ENCODE measurements around the gene TKFC. TPM values are rescaled to one million over a fixed set of nuclear protein-coding genes. Genes with fewer than 3 reads are reported as not detected.
A peak's percentile ranks its signal among the peaks of the same experiment; 100 is the strongest.

The TKFC gene
- total RNA-seq (10 to 100 TPM; 12.7 to 19.0 (median 16.7) TPM), polyA plus RNA-seq (15.7 TPM)
- long read RNA-seq, donor 1, full-length matches to known transcripts, result 8 of 15 reads
- long read RNA-seq, donor 1, partial matches to known transcripts, result 3 of 15 reads
- long read RNA-seq, donor 1, other reads (novel, unspliced or antisense), result 4 of 15 reads
- long read RNA-seq, donor 2, full-length matches to known transcripts, result 6 of 9 reads
- long read RNA-seq, donor 2, partial matches to known transcripts, result 1 of 9 reads
- long read RNA-seq, donor 2, other reads (novel, unspliced or antisense), result 2 of 9 reads
- long read RNA-seq, donor 3, full-length matches to known transcripts, result 30 of 48 reads
- long read RNA-seq, donor 3, partial matches to known transcripts, result 11 of 48 reads
- long read RNA-seq, donor 3, other reads (novel, unspliced or antisense), result 7 of 48 reads
- long read RNA-seq, donor 4, full-length matches to known transcripts, result 6 of 14 reads
- long read RNA-seq, donor 4, partial matches to known transcripts, result 3 of 14 reads
- long read RNA-seq, donor 4, other reads (novel, unspliced or antisense), result 5 of 14 reads

DNA sequence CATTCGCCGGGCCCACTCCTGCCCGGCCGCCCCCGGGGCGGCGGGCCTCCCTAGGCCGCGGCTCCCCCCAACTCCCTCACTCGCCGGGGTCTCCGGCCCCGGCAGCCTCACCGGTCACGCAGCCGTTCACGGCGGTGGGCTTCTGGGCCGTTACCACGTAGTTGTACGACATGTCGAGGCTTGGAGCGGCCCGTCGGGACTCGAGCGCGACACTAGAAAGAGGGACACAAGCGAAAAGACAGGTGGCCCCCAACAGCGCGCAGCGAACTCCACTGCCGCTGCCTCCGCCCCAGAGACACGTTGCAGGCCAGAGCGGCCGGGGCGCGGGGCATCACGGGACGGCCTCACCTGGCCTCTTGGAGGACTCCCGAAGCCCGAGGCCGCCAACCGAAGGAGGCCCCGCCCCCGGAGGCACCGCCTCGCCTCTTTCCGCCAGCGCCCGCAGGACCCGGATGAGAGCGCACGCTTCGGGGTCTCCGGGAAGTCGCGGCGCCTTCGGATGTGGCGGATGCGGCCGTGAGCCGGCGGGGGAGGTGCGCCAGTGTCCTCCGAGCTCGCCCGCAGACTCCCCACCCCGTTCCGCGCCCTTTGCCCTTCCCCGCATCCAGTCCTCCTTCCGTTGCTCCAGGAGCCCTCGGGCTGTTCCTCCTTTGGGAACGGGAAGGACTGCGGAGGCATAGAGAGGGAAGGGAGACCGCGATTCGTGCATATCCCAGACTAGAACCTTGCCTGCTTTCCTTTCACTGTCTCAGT lies at the start of gene TKFC, which contains the start of gene DDB1:
Gene TKFC, plus strand, starts transcription at position 432 of the 753 bp plus-strand sequence. CDS start 1,501 bp downstream, outside the sequence.
Gene DDB1, minus strand, starts transcription at position 309 of the 753 bp plus-strand sequence. Its CDS starts 137 bp downstream, at position 172.
- peaks cover 4% of the 10 kb centered on the region for H3K4me1 ChIP-seq (ENCODE audit: control insufficient read depth, insufficient read depth, low read length)
- under 1% methylated on average over 80 of the region's 81 CpGs for WGBS
- intact Hi-C loops (cut with DNase I), result no loop called here

DNA sequence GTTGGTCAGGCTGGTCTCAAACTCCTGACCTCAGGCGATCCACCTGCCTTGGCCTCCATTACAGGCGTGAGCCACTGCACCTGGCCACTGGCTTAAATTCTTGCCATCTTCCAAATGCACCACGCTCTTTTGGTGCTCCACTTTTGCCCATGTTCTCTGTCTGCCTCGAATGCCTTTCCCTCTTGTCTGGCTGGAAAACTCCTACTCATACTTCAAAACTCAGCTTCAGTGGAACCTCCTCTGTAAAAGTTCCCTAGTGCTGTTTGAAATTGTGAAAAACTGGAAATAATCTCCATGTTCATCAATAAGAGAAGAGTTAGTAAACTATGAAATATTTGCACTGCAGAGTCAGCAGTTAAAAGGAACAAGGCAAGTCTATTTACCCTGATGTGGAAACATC lies 49.4 kb upstream of the TKFC start:
- intact Hi-C loops (cut with DNase I), result no loop called here
- Histone ChIP-seq H3K9me3 (ENCODE audit: control insufficient read depth, low read length) (no peaks in the 10 kb centered on the region), H3K27ac (ENCODE audit: low read length) (no peak overlapping the region), H3K4me3 (ENCODE audit: low read length) (no peak overlapping the region), H3K27me3 (ENCODE audit: control insufficient read depth, insufficient read depth) (no peaks in the 10 kb centered on the region), H3K4me1 (ENCODE audit: control insufficient read depth, insufficient read depth, low read length) (no peaks in the 10 kb centered on the region)
- no peak for DNase-seq
- no peak for ATAC-seq
- 90% methylated on average over 4 of the region's 4 CpGs for WGBS

More for the DNA sequence above, at the start of gene TKFC, which contains the start of gene DDB1:
- Histone ChIP-seq H3K27ac (ENCODE audit: low read length) (peak within 1 kb of the TSS; percentile 95), H3K9me3 (ENCODE audit: control insufficient read depth, low read length) (no peaks in the 10 kb centered on the region), H3K4me3 (ENCODE audit: low read length) (peak within 1 kb of the TSS; percentile 97), H3K27me3 (ENCODE audit: control insufficient read depth, insufficient read depth) (no peaks in the 10 kb centered on the region)
- DNase-seq (peak; percentile 96 to 99 (median 98)), ATAC-seq (peak; percentile 97)

GRCh38 chr11:61287338-61287977 lies 45.6 kb upstream of the TKFC start:
- ATAC-seq (no peak), DNase-seq (no peak)
- Histone ChIP-seq H3K4me1 (ENCODE audit: control insufficient read depth, insufficient read depth, low read length) (no peaks in the 10 kb centered on the region), H3K4me3 (ENCODE audit: low read length) (no peak overlapping the region), H3K27me3 (ENCODE audit: control insufficient read depth, insufficient read depth) (no peaks in the 10 kb centered on the region), H3K27ac (ENCODE audit: low read length) (no peak overlapping the region), H3K9me3 (ENCODE audit: control insufficient read depth, low read length) (no peaks in the 10 kb centered on the region)
- intact Hi-C loops (cut with DNase I), result no loop called here
- 85% methylated on average over 14 of the region's 14 CpGs for WGBS

DNA sequence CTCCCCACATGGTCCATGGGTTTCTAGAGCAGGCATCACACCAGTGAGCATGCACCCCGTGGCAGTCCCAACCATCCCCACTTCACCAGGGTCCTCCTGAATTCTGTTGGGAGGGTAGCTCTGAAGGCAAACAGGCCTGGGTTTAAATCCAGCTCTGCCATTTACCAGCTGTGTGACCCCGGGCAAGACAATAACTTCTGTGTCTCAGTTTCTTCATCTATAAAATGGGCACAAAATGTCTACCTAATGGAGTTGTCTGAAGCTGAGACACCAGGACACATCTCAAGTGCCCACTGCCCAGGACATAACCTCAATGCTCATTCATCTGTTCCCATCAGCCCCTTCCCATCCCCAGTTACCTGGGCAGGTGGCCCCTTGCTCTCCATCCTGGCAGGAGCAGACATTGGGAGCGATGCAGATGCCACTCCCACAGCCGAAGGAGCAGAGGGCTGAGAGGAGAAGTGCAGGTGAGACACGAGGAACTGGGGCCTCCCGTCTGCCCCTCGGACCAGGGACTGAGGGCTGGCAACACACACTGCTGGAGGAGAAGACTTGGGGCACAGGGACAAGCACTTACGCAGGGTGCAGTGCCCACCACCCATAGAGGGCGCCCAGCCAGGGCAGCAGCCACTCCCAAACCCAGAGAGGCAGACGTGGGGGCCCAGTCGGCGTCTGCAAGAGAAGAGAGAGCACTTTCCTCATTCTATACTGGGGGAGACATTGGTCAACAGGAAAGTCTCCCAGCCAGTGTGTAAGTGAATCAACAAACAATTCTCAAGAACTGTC lies 41.9 kb upstream of the TKFC start:
- WGBS, result 88% methylated on average over 12 of the region's 12 CpGs
- intact Hi-C loops (cut with DNase I), result no loop called here
- Histone ChIP-seq H3K9me3 (ENCODE audit: control insufficient read depth, low read length) (no peaks in the 10 kb centered on the region), H3K4me3 (ENCODE audit: low read length) (no peak overlapping the region), H3K27ac (ENCODE audit: low read length) (no peak overlapping the region), H3K27me3 (ENCODE audit: control insufficient read depth, insufficient read depth) (no peaks in the 10 kb centered on the region), H3K4me1 (ENCODE audit: control insufficient read depth, insufficient read depth, low read length) (peaks cover 5% of the 10 kb centered on the region)
- DNase-seq (peak in 1 of 3 donors; percentile 20), ATAC-seq (no peak)

- DNase-seq (no peak), ATAC-seq (no peak)
- intact Hi-C loops (cut with DNase I), result no loop called here
- H3K4me1 ChIP-seq (ENCODE audit: control insufficient read depth, insufficient read depth, low read length), result peaks cover 5% of the 10 kb centered on the region
- 90% methylated on average over 2 of the region's 2 CpGs for WGBS
- no peaks in the 10 kb centered on the region for H3K9me3 ChIP-seq (ENCODE audit: control insufficient read depth, low read length)
- H3K4me3 ChIP-seq (ENCODE audit: low read length), result no peak overlapping the region
- no peak overlapping the region for H3K27ac ChIP-seq (ENCODE audit: low read length)
- H3K27me3 ChIP-seq (ENCODE audit: control insufficient read depth, insufficient read depth), result no peaks in the 10 kb centered on the region
These were observed 40.7 kb upstream of the TKFC start for GRCh38 chr11:61292356-61292755.

DNA sequence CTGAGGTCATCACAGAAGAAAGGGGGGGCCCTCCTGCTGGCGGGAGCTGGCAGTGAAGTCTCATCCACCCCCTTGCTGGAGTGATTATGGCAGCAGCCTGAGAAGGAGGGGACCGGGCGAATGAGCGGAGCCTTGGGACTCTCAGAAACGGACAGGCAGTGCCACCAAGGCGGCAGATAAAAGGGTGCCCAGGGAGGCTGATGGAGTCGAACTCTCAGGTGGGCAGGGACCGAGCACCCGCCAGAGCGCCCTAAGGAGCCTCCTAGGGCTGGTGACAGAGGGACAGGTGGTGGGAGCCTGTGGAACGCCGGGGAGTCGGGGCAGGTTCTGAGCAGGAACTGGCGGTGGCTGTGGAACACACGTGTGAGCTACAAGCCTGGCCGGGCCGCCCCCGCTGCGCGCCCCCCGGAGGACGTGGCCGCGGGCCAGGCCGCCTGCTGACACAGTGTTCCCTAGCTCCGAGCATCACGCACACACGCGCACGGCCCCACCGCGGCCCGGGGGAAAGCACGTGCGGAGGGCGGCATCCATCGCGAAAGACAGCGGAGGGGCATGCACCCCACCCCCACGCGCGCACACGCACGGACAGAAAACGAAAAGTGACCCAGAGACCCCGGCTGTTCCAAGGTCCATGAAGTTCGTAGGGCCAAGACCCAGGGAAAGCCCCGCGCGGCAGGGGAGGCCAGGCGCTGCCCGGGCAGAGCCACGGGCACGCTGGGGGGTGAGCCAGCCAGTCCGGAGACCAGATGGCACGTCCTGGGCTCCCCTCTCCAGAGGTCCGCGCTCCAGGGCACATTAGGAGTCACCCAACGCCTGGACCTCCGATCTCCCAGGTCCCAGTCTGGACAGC lies 38.9 kb upstream of the TKFC start:
- Histone ChIP-seq H3K9me3 (ENCODE audit: control insufficient read depth, low read length) (no peaks in the 10 kb centered on the region), H3K27me3 (ENCODE audit: control insufficient read depth, insufficient read depth) (no peaks in the 10 kb centered on the region), H3K4me3 (ENCODE audit: low read length) (peak overlapping the region; percentile 62), H3K4me1 (ENCODE audit: control insufficient read depth, insufficient read depth, low read length) (peaks cover 8% of the 10 kb centered on the region), H3K27ac (ENCODE audit: low read length) (no peak overlapping the region)
- intact Hi-C loops (cut with DNase I), result no loop called here
- under 1% methylated on average over 60 of the region's 60 CpGs for WGBS
- ATAC-seq, result peak; percentile 58
- peak; percentile 61 to 89 (median 80) for DNase-seq

DNA sequence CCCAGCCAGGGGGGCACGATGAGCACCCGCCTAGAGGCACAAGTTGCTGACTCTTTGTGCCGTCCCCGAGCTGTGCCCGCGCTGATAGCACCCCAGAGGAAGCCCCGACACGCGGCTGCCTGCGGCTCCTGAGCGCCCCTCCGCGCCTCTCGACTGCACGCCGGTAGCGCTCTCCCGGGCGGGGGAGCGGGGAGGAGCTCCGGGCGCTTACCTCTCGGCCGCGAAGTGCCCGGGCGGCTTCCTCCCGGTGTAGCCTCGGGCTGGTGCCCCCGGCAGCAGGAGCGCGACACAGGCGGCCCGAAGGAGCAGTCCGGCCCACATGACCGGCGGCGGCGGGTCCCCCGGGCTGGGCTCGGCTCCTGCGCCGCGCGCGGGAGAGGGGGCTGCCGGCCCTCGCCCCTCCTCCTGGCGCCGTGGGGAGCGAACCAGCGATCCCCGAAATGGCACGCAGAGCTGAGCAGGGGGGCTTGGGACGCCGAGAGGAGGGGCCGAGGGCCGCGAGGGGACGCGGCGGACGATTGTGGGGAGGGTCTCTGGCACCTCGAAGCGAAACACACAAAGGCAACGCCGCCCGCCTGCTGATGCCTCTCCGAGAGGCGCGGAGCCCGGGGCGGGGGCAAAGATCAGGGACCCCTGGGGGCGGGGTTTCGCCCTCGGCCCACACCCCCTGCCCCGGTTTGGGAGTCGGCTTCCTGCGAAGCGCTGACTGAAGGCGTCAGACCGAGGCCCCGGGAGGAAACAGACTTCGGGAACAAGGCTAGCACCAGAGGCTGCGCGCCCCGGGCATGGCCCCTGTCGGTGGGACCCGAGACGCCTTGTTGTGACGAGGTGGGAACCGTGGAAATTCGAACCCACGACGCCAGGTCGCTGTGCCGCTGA lies 38.1 kb upstream of the TKFC start, which contains the start of gene VWCE:
Gene VWCE, minus strand, starts transcription at position 600 of the 879 bp plus-strand sequence. Its CDS starts 279 bp downstream, at position 321.
- 2% methylated on average over 97 of the region's 97 CpGs for WGBS
- H3K4me3 ChIP-seq (ENCODE audit: low read length), result peak within 1 kb of the TSS; percentile 62
- no peaks in the 10 kb centered on the region for H3K27me3 ChIP-seq (ENCODE audit: control insufficient read depth, insufficient read depth)
- intact Hi-C loops (cut with DNase I), result no loop called here
- DNase-seq, result peak; percentile 61 to 84 (median 83)
- H3K4me1 ChIP-seq (ENCODE audit: control insufficient read depth, insufficient read depth, low read length), result peaks cover 8% of the 10 kb centered on the region
- no peaks in the 10 kb centered on the region for H3K9me3 ChIP-seq (ENCODE audit: control insufficient read depth, low read length)
- no peak within 1 kb of the TSS for H3K27ac ChIP-seq (ENCODE audit: low read length)
- ATAC-seq, result peak; percentile 67 to 71

- no peaks in the 10 kb centered on the region for H3K9me3 ChIP-seq (ENCODE audit: control insufficient read depth, low read length)
- ATAC-seq (no peak), DNase-seq (peak in 1 of 3 donors; percentile 40)
- no peak overlapping the region for H3K4me3 ChIP-seq (ENCODE audit: low read length)
- no peak overlapping the region for H3K27ac ChIP-seq (ENCODE audit: low read length)
- H3K4me1 ChIP-seq (ENCODE audit: control insufficient read depth, insufficient read depth, low read length), result peaks cover 8% of the 10 kb centered on the region
- intact Hi-C loops (cut with DNase I), result no loop called here
- WGBS, result 56% methylated on average over 12 of the region's 12 CpGs
- H3K27me3 ChIP-seq (ENCODE audit: control insufficient read depth, insufficient read depth), result no peaks in the 10 kb centered on the region
These were observed 37.5 kb upstream of the TKFC start for GRCh38 chr11:61295596-61295926.

DNA sequence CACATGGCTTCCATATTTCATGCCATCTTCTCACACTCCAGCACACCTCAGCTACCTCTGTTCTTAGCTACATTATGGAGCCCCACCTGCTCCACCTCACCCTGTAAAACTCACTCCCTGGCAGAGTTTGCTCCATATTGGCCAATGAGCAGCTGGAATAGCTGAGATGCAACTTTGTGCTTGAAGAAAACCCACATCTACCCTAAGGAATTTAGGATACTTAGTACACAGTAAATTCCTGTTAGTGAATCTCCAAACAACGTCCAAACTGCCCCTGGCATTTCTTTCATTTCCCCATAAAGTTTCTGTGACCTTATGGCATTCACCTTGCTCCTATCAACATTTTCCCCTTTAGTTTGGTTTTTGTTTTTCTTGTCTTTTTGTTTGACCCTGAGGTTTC lies 35.7 kb upstream of the TKFC start:
- WGBS, result 28% methylated on average over 1 of the region's 1 CpG
- no peaks in the 10 kb centered on the region for H3K27me3 ChIP-seq (ENCODE audit: control insufficient read depth, insufficient read depth)
- H3K9me3 ChIP-seq (ENCODE audit: control insufficient read depth, low read length), result no peaks in the 10 kb centered on the region
- intact Hi-C loops (cut with DNase I), result no loop called here
- no peak for DNase-seq
- ATAC-seq, result no peak
- no peak overlapping the region for H3K4me3 ChIP-seq (ENCODE audit: low read length)
- peaks cover 8% of the 10 kb centered on the region for H3K4me1 ChIP-seq (ENCODE audit: control insufficient read depth, insufficient read depth, low read length)
- no peak overlapping the region for H3K27ac ChIP-seq (ENCODE audit: low read length)

Measured in right cardiac atrium (tissue), 5 donors.